T1000 (cell line): ENCODE data around the gene EFCAB12.
"Not testable (repeated sequence)": the region's sequence is repeated elsewhere in the genome, so short reads cannot be mapped to it uniquely, and the experiment has no call there.

Experiments
- DNase-seq: peaks from one replicate; lab custom pipeline; 2025; ENCODE audit warnings: mixed read lengths; lab: John Stamatoyannopoulos, UW

The EFCAB12 gene

GRCh38 chr3:129393760-129394564, 34.5 kb downstream of the EFCAB12 start:
- not testable (repeated sequence) for DNase-seq

- DNase-seq = no peak
Observed at GRCh38 chr3:129393271-129393670, 35.2 kb downstream of the EFCAB12 start.

- not testable (repeated sequence) for DNase-seq
Observed at GRCh38 chr3:129392106-129392887, 36.1 kb downstream of the EFCAB12 start.

- DNase-seq = not testable (repeated sequence)
Observed at GRCh38 chr3:129391583-129391982, 36.9 kb downstream of the EFCAB12 start.

GRCh38 chr3:129389572-129389937, 38.9 kb downstream of the EFCAB12 start:
- no peak for DNase-seq

GRCh38 chr3:129388791-129389571, 39.5 kb downstream of the EFCAB12 start:
- peak; percentile 54 for DNase-seq

GRCh38 chr3:129387487-129387886, 40.9 kb downstream of the EFCAB12 start:
- no peak for DNase-seq

GRCh38 chr3:129386984-129387383, 41.5 kb downstream of the EFCAB12 start:
- no peak for DNase-seq

GRCh38 chr3:129385507-129385906, 42.9 kb downstream of the EFCAB12 start:
- not testable (repeated sequence) for DNase-seq

GRCh38 chr3:129384594-129385323, 43.7 kb downstream of the EFCAB12 start:
- DNase-seq = no peak

- DNase-seq = not testable (repeated sequence)
Observed at GRCh38 chr3:129384103-129384502, 44.3 kb downstream of the EFCAB12 start.

- no peak for DNase-seq
Observed at GRCh38 chr3:129383292-129383860, 45.1 kb downstream of the EFCAB12 start.

- DNase-seq = no peak
Observed at GRCh38 chr3:129382366-129382765, 46.1 kb downstream of the EFCAB12 start.

GRCh38 chr3:129379582-129380358, 48.7 kb downstream of the EFCAB12 start:
- no peak for DNase-seq

GRCh38 chr3:129378949-129379348, 49.5 kb downstream of the EFCAB12 start:
- DNase-seq = no peak

- DNase-seq = no peak
Observed at GRCh38 chr3:129377615-129378014, 50.8 kb downstream of the EFCAB12 start.

GRCh38 chr3:129375099-129375498, 53.3 kb downstream of the EFCAB12 start:
- no peak for DNase-seq

- no peak for DNase-seq
Observed at GRCh38 chr3:129371041-129371826, 57.2 kb downstream of the EFCAB12 start.

GRCh38 chr3:129370248-129370964, 58.0 kb downstream of the EFCAB12 start:
- no peak for DNase-seq
